ENCODE results near the gene CPZ.

DNA sequence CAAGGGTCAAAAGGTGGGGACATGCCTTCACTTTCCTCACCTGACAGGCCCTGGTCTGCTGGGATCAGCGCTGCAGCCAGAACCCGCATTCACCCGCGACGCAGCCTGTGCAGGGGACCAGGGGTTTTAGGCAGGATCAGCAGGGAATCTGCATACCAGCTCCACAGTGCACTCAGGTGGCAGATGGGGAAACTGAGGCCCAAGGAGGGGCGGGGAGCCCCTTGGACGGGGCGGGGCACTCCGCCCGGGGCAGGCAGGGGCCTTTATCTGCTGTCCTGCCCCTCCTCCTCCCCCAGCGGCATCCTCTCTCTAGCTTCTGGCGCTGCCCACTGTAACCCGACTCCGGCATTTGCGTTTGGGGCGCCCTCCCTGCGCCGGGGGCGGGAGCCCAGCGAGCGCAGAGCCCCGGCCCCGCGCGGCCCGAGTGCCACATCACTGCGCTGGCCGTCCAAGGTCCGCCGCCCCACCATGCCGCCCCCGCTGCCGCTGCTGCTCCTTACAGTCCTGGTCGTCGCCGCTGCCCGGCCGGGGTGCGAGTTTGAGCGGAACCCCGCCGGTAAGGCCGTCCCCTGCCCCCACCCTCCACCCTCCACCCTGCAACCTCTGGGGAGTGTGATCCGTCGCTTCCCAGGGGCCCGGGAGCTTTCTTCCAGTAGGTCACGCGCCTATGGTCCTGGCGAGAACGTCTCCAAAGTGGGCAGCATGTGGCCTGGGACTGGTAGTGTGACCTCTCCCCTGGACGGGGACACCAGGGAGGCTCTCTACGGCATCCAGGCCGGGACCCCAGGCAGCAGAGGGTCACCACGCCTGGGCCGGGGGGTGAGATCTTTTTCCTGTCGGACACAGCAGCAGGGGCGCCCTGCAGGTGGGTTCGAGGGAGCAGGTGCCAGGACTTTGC, at the start of gene CPZ:
- no peak for TF ChIP-seq POLR2A (IDR thresholded peaks at IDR 0.05)
- TF ChIP-seq, protein P1, sequence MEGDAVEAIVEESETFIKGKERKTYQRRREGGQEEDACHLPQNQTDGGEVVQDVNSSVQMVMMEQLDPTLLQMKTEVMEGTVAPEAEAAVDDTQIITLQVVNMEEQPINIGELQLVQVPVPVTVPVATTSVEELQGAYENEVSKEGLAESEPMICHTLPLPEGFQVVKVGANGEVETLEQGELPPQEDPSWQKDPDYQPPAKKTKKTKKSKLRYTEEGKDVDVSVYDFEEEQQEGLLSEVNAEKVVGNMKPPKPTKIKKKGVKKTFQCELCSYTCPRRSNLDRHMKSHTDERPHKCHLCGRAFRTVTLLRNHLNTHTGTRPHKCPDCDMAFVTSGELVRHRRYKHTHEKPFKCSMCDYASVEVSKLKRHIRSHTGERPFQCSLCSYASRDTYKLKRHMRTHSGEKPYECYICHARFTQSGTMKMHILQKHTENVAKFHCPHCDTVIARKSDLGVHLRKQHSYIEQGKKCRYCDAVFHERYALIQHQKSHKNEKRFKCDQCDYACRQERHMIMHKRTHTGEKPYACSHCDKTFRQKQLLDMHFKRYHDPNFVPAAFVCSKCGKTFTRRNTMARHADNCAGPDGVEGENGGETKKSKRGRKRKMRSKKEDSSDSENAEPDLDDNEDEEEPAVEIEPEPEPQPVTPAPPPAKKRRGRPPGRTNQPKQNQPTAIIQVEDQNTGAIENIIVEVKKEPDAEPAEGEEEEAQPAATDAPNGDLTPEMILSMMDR (IDR thresholded peaks at IDR 0.05) = no peak

Data from thyroid gland (tissue), 4 donors.